UCSD-AML1 (cell line): Measurements from ENCODE around the gene VSTM4.

Experiments used
- DNase-seq: peaks from one replicate; lab custom pipeline; 2025; ENCODE audit not compliant: unreplicated experiment; lab: John Stamatoyannopoulos, UW

Gene VSTM4

GRCh38 chr10:49072166-49072885 lies 43.0 kb downstream of the VSTM4 start:
- no peak for DNase-seq

GRCh38 chr10:49071160-49071761 lies 44.1 kb downstream of the VSTM4 start:
- no peak for DNase-seq

GRCh38 chr10:49070701-49071100 lies 44.6 kb downstream of the VSTM4 start:
- no peak for DNase-seq

- DNase-seq: no peak
Observed at GRCh38 chr10:49068672-49069217, 46.6 kb downstream of the VSTM4 start.

GRCh38 chr10:49068209-49068608 lies 47.1 kb downstream of the VSTM4 start:
- no peak for DNase-seq

- no peak for DNase-seq
Observed at GRCh38 chr10:49066944-49067730, 48.2 kb downstream of the VSTM4 start.

- no peak for DNase-seq
Observed at GRCh38 chr10:49062229-49062628, 53.1 kb downstream of the VSTM4 start.

- no peak for DNase-seq
Observed at GRCh38 chr10:49061667-49062066, 53.7 kb downstream of the VSTM4 start.

GRCh38 chr10:49058463-49059255 lies 56.7 kb downstream of the VSTM4 start:
- DNase-seq: no peak

GRCh38 chr10:49057231-49057880 lies 58.0 kb downstream of the VSTM4 start:
- no peak for DNase-seq

GRCh38 chr10:49056356-49056755 lies 59.0 kb downstream of the VSTM4 start:
- DNase-seq: no peak

- no peak for DNase-seq
Observed at GRCh38 chr10:49055221-49055849, 60.0 kb downstream of the VSTM4 start.

- DNase-seq: no peak
Observed at GRCh38 chr10:49054753-49055152, 60.6 kb downstream of the VSTM4 start.

- DNase-seq: no peak
Observed at GRCh38 chr10:49053998-49054692, 61.2 kb downstream of the VSTM4 start.

- DNase-seq: no peak
Observed at GRCh38 chr10:49053053-49053997, 62.0 kb downstream of the VSTM4 start.

GRCh38 chr10:49052069-49052468 lies 63.3 kb downstream of the VSTM4 start:
- DNase-seq: no peak

GRCh38 chr10:49050906-49051305 lies 64.4 kb downstream of the VSTM4 start:
- no peak for DNase-seq

GRCh38 chr10:49050366-49050765 lies 65.0 kb downstream of the VSTM4 start:
- no peak for DNase-seq
